A172 (cell line): ENCODE results near the gene CFAP299. TPM values are rescaled to one million over a fixed set of nuclear protein-coding genes. Genes with fewer than 3 reads are reported as not detected.

Experiments used
- DNase-seq: peaks from one replicate; pipeline ENCODE4 v3.0.0-alpha.2; 2015; ENCODE audit warnings: low spot score
- total RNA-seq: library from RNA; depleted of rRNA; stranded (reverse); fragments of >200 nt; shearing (Covaris generic); gene quantifications from 2 replicates; pipeline ENCODE4 v1.2.3, GENCODE V29; 2014

Gene CFAP299
- total RNA-seq, 1 experiment from 2014 or later: 0.28 TPM

GRCh38 chr4:80447493-80447892 is 112.0 kb downstream of the CFAP299 start:
- no peak for DNase-seq

DNA sequence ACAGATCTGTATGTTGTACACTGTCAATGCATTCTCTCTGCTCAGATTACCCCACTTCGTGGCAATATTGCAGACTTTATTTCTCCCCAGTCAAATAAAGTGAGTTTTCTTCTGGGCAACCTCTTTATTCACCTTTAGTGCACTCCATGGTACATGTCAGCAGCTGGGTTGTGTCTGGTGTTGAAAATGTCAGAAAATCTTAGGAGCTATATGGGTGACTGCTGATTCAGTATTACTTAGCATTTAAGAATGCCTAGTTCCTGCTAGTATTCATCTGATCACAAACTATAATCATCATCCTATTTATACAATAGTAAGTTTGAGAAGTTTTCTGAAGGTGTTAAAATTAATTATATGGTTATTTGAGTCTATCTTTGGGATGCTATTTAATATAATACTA is 112.5 kb downstream of the CFAP299 start:
- no peak for DNase-seq

GRCh38 chr4:80452055-80452454 is 116.5 kb downstream of the CFAP299 start:
- DNase-seq: no peak

DNA sequence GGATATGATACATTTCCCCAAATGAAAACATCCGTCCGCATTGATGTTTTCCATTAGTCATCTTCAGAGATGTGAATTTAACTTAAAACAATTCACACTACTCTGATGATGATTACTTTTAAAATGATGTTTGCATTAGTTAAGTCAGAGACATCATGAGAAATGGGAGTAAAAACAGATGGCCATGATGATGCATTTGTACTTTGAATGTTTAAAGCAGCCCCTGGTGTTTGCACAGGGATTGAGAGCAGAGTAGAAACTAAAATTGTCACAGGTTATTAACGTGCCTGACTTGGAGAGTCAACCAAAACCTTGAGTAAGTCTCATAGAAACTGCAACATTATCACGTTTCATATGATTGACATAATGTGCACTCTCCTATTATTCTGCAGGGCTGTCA is 117.2 kb downstream of the CFAP299 start:
- no peak for DNase-seq

GRCh38 chr4:80454040-80454439 is 118.5 kb downstream of the CFAP299 start:
- DNase-seq: no peak

DNA sequence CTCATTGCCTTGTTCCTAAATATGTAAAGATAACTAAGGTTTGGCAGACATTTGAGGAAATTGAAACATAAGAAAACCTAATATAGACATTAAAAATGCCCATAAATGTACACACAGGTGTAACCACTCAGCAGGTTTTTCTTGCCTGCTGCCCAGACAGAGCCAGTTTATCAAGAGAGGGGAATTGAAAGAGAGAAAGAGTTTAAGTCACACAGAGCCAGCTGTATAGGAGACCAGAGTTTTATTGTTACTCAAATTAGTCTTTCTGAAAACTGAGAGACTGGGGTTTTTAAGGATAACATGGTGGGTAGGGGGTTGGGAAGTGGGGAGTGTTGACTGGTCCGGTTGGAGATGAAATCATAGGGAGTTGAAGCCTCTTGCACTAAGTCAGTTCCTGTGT is 119.0 kb downstream of the CFAP299 start:
- no peak for DNase-seq

GRCh38 chr4:80459918-80460473 is 124.5 kb downstream of the CFAP299 start:
- no peak for DNase-seq

- DNase-seq: no peak
Measured at GRCh38 chr4:80461412-80461811, 125.9 kb downstream of the CFAP299 start.

- no peak for DNase-seq
Measured at GRCh38 chr4:80462621-80463091, 127.1 kb downstream of the CFAP299 start.

GRCh38 chr4:80463509-80463908 is 128.0 kb downstream of the CFAP299 start:
- no peak for DNase-seq

- no peak for DNase-seq
Measured at GRCh38 chr4:80465238-80465637, 129.7 kb downstream of the CFAP299 start.

- no peak for DNase-seq
Measured at GRCh38 chr4:80465736-80466135, 130.2 kb downstream of the CFAP299 start.

DNA sequence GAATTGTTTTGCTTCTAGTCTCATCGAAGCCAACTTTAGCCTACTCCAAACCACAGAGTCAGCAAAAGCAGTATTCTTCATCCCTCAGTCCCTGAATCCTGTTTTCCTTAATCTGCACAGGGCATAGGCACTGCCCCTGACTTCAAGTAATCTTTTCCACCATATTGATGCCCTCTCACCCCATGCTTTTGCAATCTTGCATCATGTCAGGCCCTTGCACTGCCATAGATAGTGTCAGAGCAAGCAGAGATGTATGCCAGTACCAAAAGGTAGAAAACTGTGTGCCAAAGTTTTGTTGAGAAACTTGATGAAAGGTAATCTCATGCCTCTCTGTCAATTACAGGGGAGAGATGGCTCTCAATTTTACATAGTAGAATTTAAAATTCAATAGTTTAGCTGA is 131.1 kb downstream of the CFAP299 start:
- DNase-seq: no peak

GRCh38 chr4:80471756-80472155 is 136.2 kb downstream of the CFAP299 start:
- peak; percentile 11 for DNase-seq

- DNase-seq: no peak
Measured at GRCh38 chr4:80475236-80475635, 139.7 kb downstream of the CFAP299 start.

DNA sequence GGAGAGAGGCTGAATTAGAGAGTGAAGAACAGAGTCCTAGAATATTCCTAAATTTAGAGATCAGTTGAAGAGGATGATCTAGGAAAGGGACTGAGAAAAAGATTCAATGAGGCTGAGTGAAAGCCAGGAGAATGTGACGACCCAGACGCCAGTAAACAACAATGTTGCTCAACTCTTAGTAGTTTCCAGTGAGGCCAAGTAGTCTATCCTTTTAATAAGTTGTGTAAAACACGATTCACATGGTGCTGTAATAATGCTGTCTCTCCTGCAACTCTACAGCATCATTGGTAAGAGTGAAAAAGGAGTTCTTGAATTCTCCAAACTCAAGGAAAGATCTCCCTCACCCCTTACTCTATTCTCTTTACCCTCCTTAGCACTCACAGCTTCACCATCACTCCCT is 140.3 kb downstream of the CFAP299 start:
- DNase-seq: no peak

DNA sequence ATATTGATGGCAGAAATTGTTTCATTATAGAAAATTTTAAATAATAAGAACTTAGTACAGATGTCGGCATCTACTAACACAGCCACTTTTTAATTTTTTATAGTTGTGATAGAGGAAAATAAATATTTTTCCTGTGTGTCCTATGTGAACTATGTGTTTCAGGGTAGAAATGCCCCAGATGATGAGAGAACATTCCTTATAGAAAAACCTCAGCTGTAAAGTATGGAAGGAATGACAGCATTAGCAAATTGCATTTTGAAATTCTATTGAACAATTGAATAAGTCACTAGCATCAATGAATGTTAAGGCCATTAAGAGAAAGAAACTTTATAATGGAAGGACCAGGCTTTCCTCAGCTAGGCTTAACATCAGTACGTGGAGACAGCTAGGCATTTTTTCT is 149.2 kb downstream of the CFAP299 start:
- DNase-seq: no peak

GRCh38 chr4:80486603-80487002 is 151.1 kb downstream of the CFAP299 start:
- no peak for DNase-seq

DNA sequence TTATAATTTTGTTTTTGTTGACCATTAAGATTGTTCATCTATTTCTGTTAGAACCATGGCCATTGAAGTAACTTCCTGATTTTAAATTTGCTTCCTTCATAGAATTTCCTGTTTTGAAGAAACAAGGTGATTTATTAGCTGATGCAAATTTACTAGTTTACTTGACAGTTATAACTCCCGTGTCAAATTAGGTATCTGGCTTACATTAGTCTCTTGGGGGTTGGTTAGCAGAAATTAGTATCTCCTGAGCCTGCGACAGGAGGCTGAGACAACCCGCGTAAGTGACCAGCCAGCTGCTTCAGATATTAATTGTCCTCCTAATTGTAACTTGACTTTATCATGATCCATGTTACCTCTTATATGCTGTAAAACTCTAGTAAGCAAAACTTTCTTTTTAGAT is 154.3 kb downstream of the CFAP299 start:
- no peak for DNase-seq

- DNase-seq: peak; percentile 1
Measured at GRCh38 chr4:80492761-80493160, 157.2 kb downstream of the CFAP299 start.

DNA sequence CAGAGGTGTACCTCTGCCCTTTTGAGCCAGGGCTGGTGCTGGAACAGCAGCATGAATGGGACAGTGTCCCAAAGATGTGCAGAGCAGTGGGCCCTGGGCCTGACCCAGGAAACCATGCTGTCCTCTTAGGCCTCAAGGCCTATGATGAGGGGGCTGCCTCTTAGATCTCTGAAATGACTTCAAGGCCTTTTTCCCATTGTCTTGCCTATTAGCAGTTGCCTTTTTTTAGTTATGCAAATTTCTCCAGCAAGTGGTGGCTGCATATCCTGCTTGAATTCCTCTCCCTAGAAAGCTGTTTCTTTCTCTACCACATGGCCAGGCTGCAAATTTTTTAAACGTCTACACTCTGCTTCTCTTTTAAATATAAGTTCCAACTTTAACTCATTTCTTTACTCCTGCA is 160.3 kb downstream of the CFAP299 start:
- no peak for DNase-seq

DNA sequence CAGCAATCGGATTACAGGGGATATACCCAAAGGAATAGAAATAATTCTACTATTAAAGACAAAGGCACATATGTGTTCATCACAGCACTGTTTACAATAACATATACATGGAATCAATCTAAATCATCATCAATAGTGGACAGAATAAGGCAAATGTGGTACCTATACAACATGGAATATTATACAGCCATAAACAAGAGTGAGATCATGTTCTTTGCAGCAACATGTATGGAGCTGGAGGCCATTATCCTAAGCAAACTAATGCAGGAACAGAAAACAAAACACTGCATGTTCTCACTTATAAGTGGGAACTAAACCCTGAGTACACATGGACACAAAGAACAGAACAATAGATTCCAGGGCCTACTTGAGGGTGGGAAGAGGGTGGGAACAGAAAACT is 163.2 kb downstream of the CFAP299 start:
- no peak for DNase-seq

DNA sequence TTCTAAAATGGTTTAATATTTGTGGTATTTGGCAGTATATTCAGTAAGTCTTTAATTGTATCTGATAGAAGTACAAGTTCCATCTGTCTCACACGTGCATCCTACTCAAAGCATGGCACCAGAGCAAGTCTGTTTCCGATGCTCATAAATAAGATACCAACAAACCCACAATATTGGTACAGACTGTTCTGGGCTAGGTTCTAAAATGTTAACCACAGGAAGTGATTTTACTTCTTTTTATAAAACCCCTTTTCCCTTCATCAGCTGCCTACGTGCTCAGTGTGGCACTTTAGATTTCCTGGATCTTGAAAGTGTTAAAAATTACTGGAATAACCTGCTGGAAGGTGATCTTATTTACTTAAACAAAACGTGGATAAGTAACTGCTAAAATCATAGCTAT is 165.1 kb downstream of the CFAP299 start:
- DNase-seq: no peak

DNA sequence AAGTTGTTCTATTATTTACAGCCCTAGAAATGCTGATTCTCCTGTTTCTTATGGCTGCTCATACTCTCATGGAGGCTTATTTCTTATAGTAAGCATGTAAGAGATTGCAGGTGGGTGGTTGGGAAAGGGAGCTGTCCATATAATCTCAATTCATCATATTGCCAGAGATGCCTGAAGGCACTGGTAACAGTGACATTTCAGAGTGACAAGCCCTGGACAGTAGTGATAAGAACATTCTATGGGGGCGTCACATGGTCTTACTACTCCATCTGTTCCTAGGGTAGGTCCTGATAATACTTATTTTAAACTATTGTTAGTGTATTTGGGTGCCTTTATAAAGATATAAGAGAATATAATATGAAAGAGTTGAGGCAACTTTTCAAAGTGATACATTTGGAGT is 171.5 kb downstream of the CFAP299 start:
- DNase-seq: no peak
